AG08395 (cell line): ENCODE measurements around the gene FAM81A.
"Not testable (repeated sequence)": the region's sequence is repeated elsewhere in the genome, so short reads cannot be mapped to it uniquely, and the experiment has no call there.

Experiments used
- DNase-seq: peaks from one replicate; pipeline ENCODE4 v3.0.0; 2012; ENCODE audit warnings: mixed read lengths, low spot score

The FAM81A gene

DNA sequence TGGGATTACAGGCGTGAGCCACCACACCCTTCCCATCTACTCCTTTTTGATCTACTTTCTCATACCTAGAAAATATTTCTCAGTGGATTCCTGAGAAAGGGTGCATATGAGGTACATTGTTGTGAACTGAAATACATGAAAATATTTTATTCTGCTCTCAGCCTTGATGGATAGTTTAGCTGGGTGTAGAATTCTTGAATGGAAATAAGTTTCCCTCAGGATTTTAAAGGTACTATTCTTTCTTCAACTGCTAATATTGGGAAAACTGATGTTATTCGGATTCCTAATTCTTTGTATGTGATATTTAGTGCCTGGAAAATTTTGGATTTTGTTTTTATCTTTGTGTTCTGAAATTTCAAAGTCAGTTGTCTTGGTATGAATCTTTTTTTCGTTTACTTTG, 9.1 kb upstream of the FAM81A start:
- not testable (repeated sequence) for DNase-seq

DNA sequence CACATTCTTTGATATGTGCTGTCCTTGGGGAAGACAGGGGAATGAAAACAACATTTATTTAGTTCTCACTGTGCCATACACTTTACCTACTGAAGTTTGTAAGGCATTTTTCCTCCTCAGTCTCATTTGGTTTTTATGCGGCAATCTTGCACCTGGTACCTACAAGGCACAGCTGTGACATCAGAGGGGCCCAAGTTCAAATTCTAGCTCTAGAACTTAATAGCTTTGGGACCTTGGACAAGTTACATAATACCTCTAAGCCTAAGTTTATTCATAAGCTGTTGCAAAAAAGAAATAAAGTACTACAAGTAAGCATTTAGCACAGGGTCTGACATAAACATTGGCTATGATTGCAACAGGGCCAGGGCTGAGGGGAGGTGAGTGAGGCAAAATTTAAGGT, 5.6 kb upstream of the FAM81A start:
- DNase-seq = no peak

DNA sequence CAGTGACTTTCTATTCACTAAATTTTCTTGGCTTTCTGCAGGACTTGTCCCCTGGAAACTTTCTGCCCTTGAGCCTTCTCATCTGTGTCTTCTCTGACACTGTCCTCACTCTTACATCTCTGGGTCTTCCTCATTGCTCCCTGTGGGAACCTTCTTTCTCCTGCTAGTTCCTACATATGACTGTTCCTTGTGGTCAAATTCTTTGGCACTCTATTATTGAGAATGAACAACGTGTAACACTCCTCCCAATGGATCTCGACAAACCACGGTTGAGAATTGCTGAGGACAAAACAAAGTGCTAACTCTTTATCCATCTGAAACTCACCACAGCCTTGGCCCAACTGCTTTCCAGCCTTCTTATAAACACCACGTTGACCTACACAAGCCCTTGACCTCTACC, 3.5 kb upstream of the FAM81A start:
- no peak for DNase-seq

DNA sequence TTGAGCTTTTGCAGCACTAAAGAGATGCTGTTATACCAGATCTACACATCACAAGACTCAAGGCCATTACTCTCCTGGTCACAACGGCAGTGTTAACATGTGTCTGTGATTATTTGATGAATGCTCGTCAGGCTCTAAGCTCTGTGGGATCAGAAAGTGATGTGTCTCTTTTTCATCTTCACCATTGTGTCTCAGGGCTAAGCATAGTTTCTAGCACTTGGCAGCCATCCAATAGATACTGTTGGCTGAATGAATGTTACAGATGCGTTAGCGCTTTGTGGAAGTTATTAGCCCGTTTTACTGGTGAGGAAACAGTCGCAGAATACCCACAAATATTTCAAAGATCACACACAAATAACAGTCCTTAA, 1.2 kb upstream of the FAM81A start:
- DNase-seq = no peak

DNA sequence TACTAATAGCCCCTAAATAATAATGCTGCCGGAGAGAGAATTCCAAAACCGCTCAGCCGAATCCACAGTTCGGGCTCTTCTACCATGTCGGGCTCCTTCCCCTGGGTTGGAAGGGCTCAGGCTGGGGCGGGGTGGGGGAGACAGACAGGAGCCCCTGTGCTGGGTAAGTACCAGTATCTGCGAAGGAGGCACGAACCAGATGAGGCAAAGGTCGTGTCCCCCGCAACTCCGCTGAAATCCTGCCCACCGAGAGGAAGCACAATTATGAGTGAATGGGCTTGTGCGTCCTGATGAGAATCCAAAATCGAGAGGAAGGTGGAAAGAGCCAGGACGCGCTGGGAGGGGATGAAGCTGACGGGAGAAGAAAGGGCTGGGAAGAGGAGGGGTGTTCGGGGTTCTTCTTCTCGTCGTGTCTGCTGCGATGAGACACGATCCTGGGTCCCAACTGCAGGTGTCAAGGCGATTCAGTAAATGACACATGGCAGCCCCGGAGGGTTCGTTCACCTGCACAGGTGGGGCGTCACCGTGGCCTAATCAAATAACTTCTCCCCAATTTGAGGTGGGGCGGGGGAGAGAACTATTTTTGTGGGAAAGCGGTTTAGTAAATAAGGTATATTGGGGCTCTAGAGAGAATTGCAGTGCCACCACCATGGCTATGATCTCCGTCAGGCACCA, 707 bp upstream of the FAM81A start:
- DNase-seq = no peak

DNA sequence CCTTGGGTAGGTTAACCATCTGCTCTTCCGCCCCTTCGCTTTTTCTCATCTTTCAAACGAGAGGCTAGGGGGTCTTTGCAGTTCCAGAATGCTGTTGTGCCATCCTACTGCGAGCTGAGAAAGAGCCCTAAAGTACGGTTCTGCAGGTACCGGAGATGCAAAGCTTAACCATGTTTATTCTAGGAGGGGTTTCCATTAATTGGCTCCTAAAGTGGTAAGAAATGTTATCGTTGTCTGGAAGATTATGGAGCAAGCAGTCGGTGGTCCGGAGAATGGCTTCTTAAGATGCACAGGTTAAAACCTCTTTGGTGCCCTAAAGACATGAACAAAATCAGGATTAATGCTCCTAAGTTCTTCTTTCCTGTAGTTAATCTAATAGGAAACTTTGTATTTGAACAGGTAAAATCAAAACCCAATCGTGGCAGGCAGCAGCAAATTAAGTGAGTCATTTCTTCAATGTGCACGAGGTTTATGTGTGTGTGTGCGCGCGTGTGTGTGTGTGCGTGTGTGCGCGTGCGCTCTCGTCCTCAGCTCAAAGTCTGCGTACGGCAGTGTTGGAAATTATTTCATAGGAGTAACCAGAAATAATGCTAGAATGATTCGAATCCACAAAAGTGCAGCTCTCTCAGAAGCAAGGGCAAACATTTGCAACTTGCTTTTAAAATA, 772 bp downstream of the FAM81A start:
- DNase-seq = no peak

DNA sequence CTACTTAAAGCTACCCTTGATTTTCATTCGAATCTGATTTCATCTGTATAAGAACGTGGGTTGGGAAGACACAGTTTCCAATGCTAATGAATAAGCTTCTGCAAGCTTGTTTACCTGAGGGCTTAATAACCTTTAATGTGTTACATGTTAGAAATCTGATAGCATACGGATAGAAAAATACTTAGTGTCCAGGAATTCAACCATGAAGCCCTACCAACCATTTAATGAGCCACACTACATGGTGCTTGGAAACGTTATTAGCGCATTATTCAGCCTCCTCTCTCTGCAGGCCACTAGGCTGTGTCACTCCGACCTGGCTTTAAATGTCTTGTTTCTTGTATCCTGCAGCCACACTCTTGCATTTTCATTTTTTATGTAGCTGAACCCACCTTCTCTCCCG, 1.6 kb downstream of the FAM81A start:
- DNase-seq = no peak

DNA sequence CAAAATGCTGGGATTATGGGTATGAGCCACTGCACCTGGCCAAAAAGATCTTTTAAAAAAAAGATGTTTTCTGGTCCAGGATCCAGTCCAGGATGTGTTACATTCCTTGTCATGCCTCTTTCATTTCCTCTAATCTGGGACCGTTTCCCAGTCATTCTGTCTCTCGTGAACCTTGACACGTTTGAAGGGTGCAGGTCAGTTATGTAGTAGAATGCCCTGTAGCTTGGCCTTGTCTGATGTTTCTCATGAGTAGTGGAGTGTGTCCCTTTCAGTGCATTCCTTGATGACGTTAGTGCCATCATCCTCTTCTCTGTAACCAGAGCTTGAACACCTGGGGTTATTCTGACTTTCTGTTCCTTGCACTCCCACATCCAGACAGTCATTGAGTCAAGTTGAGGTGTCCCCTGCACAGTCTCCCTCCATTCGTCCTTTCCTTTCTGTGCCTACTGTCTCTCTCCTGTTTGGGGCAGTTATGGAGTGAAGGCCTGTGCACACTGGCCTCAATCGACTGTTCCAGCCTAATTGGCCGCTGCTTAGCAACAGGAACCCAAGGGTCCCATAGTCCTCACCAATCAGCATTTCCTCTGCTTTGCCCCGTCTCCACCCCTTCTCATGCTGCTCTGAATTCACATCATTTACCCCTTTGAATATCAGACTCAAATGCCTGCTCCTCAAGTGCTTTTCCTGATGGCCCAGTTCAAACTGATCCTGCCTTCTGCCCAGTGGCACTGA, 5.5 kb downstream of the FAM81A start:
- DNase-seq = no peak

DNA sequence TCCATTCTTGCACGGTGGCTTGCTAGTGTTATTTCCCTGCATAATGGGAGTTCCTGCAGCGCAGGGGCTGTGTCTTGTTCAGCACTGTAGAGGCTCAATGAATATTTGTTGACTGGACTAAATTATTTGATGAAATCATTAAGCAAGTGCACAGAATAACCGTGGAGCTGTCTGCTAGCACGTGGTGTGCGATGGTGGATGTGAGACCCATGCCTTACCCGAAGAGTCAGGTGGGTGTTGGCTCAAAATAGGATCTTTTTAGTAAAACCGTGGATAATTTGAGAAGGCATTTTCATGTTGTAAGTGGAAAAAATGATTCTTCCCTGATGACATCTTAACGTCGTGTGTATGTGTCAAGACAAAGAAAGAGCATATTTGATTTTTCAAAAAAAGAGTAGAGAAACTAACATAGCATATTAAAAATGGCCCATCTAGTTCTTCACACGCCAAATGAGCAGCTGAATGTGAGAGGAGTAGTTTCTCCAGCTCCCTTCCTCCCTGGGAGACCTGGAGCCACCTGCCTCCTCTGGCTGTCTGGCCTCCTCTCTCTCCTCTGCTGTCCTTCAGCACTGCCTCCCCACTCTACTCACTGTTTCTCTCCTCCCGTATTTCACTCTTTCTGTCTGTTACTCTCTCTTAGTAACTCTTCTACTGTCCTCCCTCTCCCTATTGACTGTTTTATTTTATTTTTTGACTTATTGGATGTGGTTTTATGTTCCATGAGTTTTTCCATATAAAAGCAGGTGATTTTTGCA, 6.3 kb downstream of the FAM81A start:
- DNase-seq = no peak

DNA sequence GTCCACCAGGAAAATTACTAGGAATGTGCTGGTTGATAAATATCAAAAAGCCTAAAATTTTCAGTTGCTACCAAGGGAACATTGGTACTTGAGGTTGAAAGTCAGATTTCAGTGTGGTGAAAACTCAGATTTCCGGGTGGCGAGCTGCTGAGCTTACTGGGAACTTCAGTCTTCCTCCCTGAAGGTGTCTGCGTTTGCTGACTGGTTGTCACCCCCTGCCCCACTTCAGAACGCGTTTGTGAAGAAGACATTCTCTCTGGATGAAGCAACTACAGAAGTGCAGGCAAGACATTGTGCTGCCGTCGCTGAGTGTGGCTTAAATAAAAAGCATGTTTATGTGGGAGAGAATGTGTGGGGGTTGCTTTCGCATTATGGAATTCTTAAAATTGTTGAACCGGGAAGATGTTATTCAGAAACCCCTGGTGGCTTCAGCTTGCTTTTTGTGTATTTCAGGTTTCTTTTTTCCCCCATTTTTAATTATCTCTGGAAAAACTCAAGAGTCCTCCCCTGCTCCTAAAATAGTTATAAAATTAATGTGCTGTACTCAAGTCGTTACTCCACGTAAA, 7.1 kb downstream of the FAM81A start:
- DNase-seq = no peak

DNA sequence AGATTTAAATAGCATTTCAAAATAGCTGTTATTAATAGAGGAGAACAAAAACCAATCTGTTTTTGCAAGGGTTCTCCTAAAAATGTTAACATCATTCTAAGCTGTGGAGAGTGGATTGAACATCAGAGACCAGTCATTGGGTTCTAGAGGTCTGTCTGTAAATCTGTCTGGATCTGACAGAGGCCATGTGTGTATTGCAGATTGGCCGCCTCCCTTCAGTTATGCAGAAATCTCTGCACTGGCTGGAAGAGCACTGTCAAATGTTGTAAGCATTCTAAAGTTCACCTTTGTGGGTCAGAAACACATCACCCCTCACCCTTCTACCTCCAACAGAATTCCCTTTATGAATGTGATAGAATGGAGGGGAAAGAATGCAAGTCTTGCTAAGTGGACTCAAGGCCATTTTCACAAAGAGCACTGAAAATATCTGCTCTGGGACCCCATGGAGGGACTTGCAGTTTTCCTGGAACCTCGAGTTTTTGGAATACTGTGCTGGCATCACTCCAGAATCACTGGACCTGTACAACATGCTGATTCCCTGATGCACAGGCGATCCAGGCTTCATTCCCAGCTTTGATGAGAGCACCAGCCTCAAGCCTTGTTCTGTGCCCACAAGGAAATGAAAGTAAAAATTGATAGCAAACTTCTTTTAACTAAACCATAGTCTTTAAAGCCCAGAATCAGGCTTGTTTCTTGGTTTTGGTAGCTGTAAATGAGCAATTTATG, 8.4 kb downstream of the FAM81A start:
- DNase-seq = no peak

DNA sequence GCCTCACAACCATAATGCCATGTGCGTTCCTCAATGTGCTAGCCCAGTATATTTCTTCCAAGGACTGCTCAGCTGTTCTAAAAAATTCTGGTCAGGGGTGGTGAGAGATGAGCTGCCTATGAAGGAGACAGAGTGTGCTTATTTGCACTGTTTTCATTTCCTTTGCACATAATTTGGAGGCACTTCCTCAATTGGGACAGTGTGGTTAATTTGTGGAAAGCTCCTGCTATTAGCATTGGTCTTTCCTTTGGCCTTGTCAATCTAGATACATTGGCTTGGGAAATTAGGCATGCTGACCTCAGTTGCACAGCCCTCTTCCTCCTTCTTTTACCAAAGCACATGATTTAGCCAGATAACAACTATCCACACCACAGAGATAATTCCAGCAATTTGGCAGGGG, 9.4 kb downstream of the FAM81A start:
- DNase-seq = no peak

DNA sequence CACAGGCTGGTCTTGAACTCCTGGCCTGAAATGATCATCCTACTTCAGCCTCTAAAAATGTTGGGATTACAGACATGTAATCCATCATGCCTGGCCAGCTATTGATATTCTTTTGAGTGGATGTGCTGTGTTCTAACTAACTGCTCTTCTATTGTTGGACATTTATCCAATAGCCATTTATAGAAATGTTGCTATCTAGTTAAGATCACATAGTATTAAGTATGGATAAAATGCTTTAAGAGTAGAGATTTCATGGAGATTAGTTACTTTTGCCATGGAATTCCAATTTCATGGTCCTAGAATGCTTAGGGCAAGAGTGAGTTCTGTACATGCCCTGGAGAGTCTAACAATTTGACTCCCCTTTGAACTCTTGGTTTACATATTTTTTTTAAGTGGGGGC, 10.9 kb downstream of the FAM81A start:
- DNase-seq = no peak

DNA sequence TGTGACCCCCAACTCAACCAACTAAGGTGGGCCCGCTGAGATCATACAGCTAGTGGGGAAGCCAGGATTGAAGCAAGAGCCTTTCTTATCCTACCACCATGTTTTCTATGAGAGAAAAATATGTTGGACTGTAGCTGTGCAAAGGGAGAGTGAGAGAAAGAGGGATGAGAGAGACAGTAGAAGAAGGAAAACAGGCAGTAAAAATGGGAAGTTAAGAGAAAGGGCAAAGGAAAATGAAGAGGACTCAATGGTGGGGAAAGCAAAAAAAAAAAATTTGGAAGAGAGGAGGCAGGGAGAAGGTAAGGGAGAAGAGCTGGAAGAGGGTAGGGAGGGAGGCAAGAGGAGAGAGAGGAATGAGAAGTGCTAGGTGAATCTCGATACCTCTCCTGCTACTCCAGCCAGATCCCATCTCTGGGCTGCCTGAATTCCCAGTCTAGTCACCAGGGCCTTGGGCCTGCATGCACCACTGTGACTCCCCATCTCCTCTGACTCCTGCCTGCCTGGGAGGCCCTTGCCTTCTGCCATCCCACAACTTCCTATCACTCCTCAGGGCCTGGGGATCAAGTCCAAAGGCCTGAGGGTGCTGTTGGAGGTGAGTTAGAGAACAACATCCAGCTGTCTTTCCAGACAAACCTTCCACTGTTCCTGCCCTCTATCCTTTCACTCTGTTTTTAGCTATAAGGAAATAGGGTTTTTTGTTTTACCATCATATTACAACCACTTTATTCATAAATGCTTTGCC, 15.7 kb downstream of the FAM81A start:
- no peak for DNase-seq

DNA sequence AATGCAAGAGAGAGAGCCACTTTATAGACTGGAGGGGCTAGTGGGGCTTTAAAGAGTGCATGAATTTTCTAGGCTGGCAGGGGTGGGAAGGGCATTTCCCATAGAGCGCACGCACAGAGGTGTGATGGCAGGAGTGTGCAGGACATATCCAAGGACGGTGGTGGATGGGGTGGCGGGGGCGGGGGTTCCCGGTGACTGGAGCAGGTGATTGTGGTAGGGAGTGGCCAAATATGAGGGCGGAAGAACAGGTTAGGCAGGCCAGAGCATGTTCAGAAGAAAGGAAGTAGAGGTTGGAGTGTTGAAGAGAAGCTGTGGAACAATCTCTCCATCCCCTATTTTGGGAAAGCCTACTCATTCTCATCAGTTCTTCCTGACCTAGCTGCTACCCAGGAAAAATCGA, 18.1 kb downstream of the FAM81A start:
- DNase-seq = no peak

DNA sequence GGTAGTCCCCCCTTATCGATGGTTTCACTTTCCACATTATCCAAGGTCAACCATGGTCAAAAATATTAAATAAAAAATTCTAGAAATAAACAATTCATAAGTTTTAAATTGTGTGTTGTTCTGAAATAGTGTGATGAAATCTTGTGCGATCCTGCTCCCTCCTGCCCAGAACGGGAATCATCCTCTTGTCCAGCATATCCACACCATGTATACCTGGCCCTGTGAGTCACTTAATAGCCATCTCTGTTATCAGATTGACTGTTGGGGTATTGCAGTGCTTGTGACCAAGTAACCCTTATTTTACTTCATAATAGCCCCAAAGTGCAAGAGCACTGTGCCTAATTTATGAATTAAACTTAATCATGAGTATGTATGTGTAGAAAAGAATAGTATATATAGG, 19.1 kb downstream of the FAM81A start:
- no peak for DNase-seq

DNA sequence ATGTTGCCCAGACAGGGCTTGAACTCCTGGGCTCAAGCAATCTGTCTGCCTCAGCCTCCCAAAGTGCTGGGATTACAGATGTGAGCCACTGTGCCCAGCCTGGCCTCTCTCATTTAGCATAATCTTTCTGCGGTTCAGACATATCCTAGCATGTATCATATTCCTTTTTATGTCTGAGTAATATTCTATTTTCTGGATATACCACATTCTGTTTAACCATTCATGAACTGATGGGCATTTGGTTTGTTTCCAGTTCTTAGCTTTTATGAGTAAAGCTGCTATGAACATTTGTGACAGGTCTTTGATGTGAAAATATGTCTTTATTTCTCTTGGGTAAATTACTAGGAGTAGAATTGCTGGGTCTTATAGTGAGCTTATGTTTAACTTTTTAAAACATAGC, 23.5 kb downstream of the FAM81A start:
- DNase-seq = no peak

DNA sequence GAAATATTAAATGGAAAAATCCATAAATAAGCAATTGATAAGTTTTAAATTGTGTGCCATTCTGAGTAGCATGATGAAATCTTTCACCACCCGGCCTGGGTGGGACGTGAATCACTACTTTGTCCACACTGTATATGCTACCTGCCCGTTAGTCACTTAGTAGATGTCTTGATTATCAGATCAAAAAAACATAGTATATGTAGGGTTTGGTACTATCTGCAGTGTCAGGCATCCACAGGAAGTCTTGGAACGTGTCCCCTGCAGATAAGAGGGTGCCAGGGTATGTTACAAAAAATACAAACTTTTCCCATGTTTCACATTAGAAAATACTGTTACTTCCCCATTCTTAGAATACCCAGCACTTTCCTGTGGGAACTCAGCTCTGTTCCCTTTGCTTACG, 35.2 kb downstream of the FAM81A start:
- no peak for DNase-seq

DNA sequence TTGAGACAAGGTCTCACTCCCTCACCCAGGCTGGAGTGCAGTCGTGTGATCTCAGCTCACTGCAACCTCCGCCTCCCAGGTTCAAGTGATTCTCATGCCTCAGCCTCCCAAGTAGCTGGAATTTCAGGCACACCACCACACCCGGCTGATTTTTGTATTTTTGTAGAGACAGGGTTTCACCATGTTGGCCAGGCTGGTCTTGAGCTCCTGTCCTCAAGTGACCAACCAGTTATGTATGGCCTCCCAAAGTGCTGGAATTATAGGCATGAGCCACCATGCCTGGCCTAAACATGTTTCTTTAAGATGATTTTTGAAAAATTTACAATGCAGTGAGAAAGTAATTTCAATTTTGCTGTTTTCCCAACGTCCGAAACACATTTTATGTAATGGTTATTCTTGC, 37.2 kb downstream of the FAM81A start:
- DNase-seq = not testable (repeated sequence)

DNA sequence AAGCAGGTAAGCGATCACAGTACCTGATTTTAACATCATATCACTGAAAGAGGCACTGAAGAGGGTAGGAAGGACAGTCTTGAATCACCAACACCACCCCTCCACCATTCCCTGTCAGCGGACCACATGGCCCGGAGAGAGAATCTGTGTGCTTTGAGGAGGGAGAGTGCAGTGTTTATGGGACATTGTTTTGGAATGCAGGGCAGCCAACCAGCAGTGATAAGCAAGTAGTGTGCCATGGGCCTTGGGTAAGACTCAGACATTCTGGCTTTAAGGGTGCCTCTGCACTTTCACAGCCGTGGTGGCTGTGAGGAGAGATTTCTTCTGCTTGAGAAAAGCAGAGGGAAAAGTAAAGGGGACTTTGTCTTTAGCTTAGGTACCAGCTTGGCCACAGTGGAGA, 46.4 kb downstream of the FAM81A start:
- no peak for DNase-seq

DNA sequence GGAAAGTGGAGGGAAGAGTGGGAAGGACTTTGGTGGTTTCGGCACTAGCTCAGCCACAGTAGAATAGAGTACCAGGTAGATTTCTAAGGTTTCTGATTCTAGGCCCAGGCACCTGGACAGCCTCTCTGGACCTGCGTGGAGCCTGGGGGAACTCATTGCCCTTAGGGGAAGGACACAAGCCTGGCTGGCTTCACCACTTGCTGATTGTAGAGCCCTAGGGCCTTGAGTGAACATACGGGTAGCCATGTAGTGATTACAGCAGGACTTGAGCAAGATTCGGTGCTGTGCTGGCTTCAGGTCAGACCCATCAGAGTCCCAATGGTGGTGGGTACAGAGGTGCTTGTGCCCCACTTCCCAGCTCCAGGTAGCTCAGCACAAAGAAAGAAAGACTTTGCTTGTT, 47.0 kb downstream of the FAM81A start:
- no peak for DNase-seq
